SK-N-SH (cell line): Measurements from ENCODE around the gene HECTD3. TPM values are rescaled to one million over a fixed set of nuclear protein-coding genes. Genes with fewer than 3 reads are reported as not detected.

Experiments used
- CTCF ChIA-PET: fragments of 300-600, 350-600 bp; formaldehyde crosslinking; extraction: SDS; loops from one replicate; lab custom pipeline; 2021; lab: Yijun Ruan, JAX
- POLR2A ChIA-PET: fragments of 350-600 bp; sonication (Branson Sonifier 250); formaldehyde crosslinking; extraction: SDS; loops from one replicate; lab custom pipeline; 2020; ENCODE audit warnings: antibody characterized with exemption, inconsistent platforms; lab: Yijun Ruan, JAX
- DNase-seq: peaks from one replicate; pipeline ENCODE4 v3.0.0; 2012
- H2AFZ ChIP-seq: fragments of 200-600 bp; sonication (generic); 2 replicates; pipeline ENCODE4 v1.8.1; 2016; ENCODE audit warnings: antibody characterized with exemption, mild to moderate bottlenecking, low read depth
- H3F3A ChIP-seq: fragments of 200-600 bp; sonication (generic); replicated peaks from 2 replicates; pipeline ENCODE3; 2016; ENCODE audit warnings: antibody characterized with exemption, mild to moderate bottlenecking; ENCODE audit not compliant: insufficient read depth
- H3K27ac ChIP-seq, 2 experiments: fragments of 200-500 bp in 1 of 2; fragments of 200-600 bp in 1 of 2; sonication (Bioruptor generic) in 1 of 2; sonication (generic), shearing (Covaris generic) in 1 of 2; 2 replicates each; pipeline versions ENCODE4 v1.5.1 to v1.6.1; 2014 to 2016; ENCODE audit warnings: low read depth in 2 of 2, inconsistent platforms in 1 of 2, low read length in 1 of 2, mild to moderate bottlenecking in 1 of 2, mixed read lengths in 1 of 2
- H3K27me3 ChIP-seq: fragments of 200-600 bp; sonication (generic), shearing (Covaris generic); 2 replicates; pipeline ENCODE4 v1.6.1; 2016; ENCODE audit warnings: mixed run types; ENCODE audit not compliant: insufficient read depth
- H3K36me3 ChIP-seq, 2 experiments: fragments of 200-500 bp in 1 of 2; fragments of 200-600 bp in 1 of 2; sonication (Bioruptor generic) in 1 of 2; sonication (generic) in 1 of 2; replicated peaks in 1 of 2; 2 replicates each; pipeline versions ENCODE3 to v1.5.1; 2014 to 2016; ENCODE audit warnings: low read length in 1 of 2, mild to moderate bottlenecking in 1 of 2; ENCODE audit not compliant: insufficient read depth in 2 of 2, control insufficient read depth in 1 of 2
- H3K4me1 ChIP-seq, 2 experiments: fragments of 200-500 bp in 1 of 2; fragments of 200-600 bp in 1 of 2; sonication (Bioruptor generic) in 1 of 2; sonication (generic), shearing (Covaris generic) in 1 of 2; 2 replicates each; pipeline versions ENCODE4 v1.5.1 to v1.6.1; 2014 to 2016; ENCODE audit warnings: low read depth in 1 of 2, low read length in 1 of 2, mixed run types in 1 of 2; ENCODE audit not compliant: insufficient read depth in 2 of 2, control insufficient read depth in 1 of 2
- H3K4me2 ChIP-seq: fragments of 200-600 bp; sonication (generic), shearing (Covaris generic); 2 replicates; pipeline ENCODE4 v1.6.1; 2017; ENCODE audit warnings: mixed run types
- H3K4me3 ChIP-seq, 2 experiments: fragments of 200-500 bp in 1 of 2; fragments of 200-600 bp in 1 of 2; sonication (Bioruptor generic) in 1 of 2; sonication (generic), shearing (Covaris generic) in 1 of 2; 2 replicates each; pipeline versions ENCODE4 v1.5.1 to v1.8.1; 2014 to 2016; ENCODE audit warnings: low read depth in 2 of 2, inconsistent platforms in 1 of 2, low read length in 1 of 2, mild to moderate bottlenecking in 1 of 2, mixed read lengths in 1 of 2, moderate library complexity in 1 of 2
- H3K79me2 ChIP-seq: fragments of 200-600 bp; sonication (generic); 2 replicates; pipeline ENCODE4 v1.8.1; 2017; ENCODE audit warnings: mild to moderate bottlenecking; ENCODE audit not compliant: insufficient read depth
- H3K9ac ChIP-seq: fragments of 200-600 bp; sonication (generic); 2 replicates; pipeline ENCODE4 v1.6.1; 2017; ENCODE audit warnings: mixed run types
- H3K9me2 ChIP-seq: fragments of 200-600 bp; sonication (generic); 2 replicates; pipeline ENCODE4 v1.6.1; 2017; ENCODE audit warnings: mixed run types
- H3K9me3 ChIP-seq: fragments of 200-600 bp; sonication (generic); 2 replicates; pipeline ENCODE4 v1.6.1; 2017; ENCODE audit warnings: mixed run types, mild to moderate bottlenecking, moderate library complexity
- H4K20me1 ChIP-seq: fragments of 200-600 bp; sonication (generic); 2 replicates; pipeline ENCODE4 v1.6.1; 2017; ENCODE audit warnings: mild to moderate bottlenecking, mixed run types; ENCODE audit not compliant: insufficient read depth
- FOSL2 ChIP-seq: IDR thresholded peaks from 2 replicates; pipeline ENCODE4 v1.4.0; 2012; ENCODE audit warnings: low read depth, mild to moderate bottlenecking, moderate library complexity, borderline replicate concordance
- FOXM1 ChIP-seq: IDR thresholded peaks from 2 replicates; pipeline ENCODE4 v1.4.0; 2012; ENCODE audit warnings: low read depth, mild to moderate bottlenecking
- NRF1 ChIP-seq: IDR thresholded peaks from 2 replicates; pipeline ENCODE4 v1.6.1; 2012; ENCODE audit warnings: low read depth, mild to moderate bottlenecking, low read length
- POLR2AphosphoS5 ChIP-seq: IDR thresholded peaks from 2 replicates; pipeline ENCODE4 v1.6.1; 2012; ENCODE audit warnings: low read depth, low read length
- REST ChIP-seq: IDR thresholded peaks from 2 replicates; pipeline ENCODE4 v1.6.1; 2012; ENCODE audit warnings: mild to moderate bottlenecking, low read depth, low read length, moderate library complexity
- RFX5 ChIP-seq: IDR thresholded peaks from 2 replicates; pipeline ENCODE4 v1.6.1; 2012; ENCODE audit warnings: mild to moderate bottlenecking, improper control_type of control experiment, low read length
- RXRA ChIP-seq: IDR thresholded peaks from 2 replicates; pipeline ENCODE4 v1.4.0; 2012; ENCODE audit warnings: low read depth, mild to moderate bottlenecking, borderline replicate concordance
- SMC3 ChIP-seq: IDR thresholded peaks from 2 replicates; pipeline ENCODE4 v1.6.1; 2012; ENCODE audit warnings: low read depth, low read length, improper control_type of control experiment
- WGBS: methylation state at CpG from one replicate; pipeline ENCODE4 v1.1.6; 2017; ENCODE audit warnings: low lambda C conversion rate; 5-methylcytosine and 5-hydroxymethylcytosine counted together
- polyA plus RNA-seq, 3 experiments: library from polyadenylated mRNA; depleted of rRNA; stranded (reverse); fragments of >200 nt; gene quantifications; 2 replicates each; pipeline ENCODE4 v1.2.3, GENCODE V29; 2012
- TF ChIP-seq, protein P1 (sequence below): IDR thresholded peaks from 2 replicates; pipeline ENCODE4 v1.4.0; 2012; ENCODE audit warnings: low read depth, borderline replicate concordance
- TF ChIP-seq, protein P2 (sequence below): IDR thresholded peaks from 2 replicates; pipeline ENCODE4; 2012
- TF ChIP-seq, protein P3 (sequence below): fragments of 200-600 bp; sonication (generic); IDR thresholded peaks from 2 replicates; pipeline ENCODE4 v1.6.1; 2017; ENCODE audit warnings: antibody characterized with exemption, mild to moderate bottlenecking, moderate library complexity

HECTD3 gene
- polyA plus RNA-seq, 1 of the 3 experiments (the other 2 are of a cell fraction), result 39.3 TPM

DNA sequence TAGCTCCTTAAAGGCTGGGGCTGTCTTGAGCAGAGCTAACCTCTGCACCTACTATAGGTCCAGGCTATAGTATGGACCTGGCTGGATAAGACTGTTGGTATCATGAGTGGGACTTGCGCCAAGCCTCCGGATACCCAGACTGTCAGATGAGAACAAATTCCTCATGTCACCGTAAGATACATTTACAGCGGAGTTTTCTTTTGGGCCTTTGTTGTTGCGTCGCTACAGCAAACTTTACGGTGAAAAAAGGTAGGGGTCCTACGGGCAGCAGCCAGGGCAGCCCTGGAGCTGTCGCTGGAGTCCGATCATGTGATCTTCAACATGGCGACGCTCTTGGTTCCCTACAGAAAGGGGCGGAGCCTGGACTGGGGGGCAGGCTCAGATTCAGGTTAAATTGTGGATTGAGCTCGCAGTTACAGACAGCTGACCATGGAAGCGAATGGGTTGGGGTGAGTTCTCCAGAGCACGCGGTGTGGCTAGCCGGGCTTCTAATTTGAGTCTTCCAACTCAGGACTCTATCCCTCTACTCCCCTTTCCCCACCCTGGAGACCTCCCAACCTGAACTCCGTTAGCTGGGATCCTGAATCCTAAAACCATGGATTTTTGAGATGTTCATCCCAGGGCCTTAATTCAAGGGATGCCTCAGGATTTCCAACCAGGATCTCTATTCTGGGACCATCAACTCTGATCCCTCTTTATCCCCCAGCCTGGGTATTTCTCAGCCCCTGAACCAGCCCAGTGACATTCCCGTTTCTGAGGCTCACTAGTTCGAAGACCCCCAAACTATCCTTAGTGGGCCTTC is 914 bp upstream of the HECTD3 start, which contains the start of gene UROD (continued):
- TF ChIP-seq REST, result no peak
- TF ChIP-seq RXRA, result no peak
- TF ChIP-seq, protein P1, sequence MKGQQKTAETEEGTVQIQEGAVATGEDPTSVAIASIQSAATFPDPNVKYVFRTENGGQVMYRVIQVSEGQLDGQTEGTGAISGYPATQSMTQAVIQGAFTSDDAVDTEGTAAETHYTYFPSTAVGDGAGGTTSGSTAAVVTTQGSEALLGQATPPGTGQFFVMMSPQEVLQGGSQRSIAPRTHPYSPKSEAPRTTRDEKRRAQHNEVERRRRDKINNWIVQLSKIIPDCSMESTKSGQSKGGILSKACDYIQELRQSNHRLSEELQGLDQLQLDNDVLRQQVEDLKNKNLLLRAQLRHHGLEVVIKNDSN, result peak; percentile 97
- TF ChIP-seq, protein P2, sequence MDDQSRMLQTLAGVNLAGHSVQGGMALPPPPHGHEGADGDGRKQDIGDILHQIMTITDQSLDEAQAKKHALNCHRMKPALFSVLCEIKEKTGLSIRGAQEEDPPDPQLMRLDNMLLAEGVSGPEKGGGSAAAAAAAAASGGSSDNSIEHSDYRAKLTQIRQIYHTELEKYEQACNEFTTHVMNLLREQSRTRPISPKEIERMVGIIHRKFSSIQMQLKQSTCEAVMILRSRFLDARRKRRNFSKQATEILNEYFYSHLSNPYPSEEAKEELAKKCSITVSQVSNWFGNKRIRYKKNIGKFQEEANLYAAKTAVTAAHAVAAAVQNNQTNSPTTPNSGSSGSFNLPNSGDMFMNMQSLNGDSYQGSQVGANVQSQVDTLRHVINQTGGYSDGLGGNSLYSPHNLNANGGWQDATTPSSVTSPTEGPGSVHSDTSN, result peak; percentile 57
- no peak for TF ChIP-seq FOSL2
- no peak for TF ChIP-seq FOXM1
- no peak for TF ChIP-seq NRF1
- TF ChIP-seq SMC3, result peak; percentile 27; the same call in 1 of the 2 replicates
- no peak for TF ChIP-seq RFX5

GRCh38 chr1:45009956-45010854 is 919 bp downstream of the HECTD3 start:
- Histone ChIP-seq H3K9me3 (no peaks in the 10 kb centered on the region), H3K79me2 (peaks cover 39% of the 10 kb centered on the region; the same call in 1 of the 2 replicates), H3K9me2 (no peaks in the 10 kb centered on the region), H3F3A (peaks cover 5% of the 10 kb centered on the region), H3K27me3 (no peaks in the 10 kb centered on the region), H3K27ac (peak overlapping the region in 1 of 2 experiments; percentile 86; a peak in 1 of 4 replicates), H3K4me1 (peaks cover 6 to 36% of the 10 kb centered on the region in 2 experiments), H4K20me1 (no peaks in the 10 kb centered on the region), H3K4me3 (peak overlapping the region; percentile 93 to 96), H2AFZ (peak overlapping the region; percentile 100), H3K9ac (peak overlapping the region; percentile 68), H3K36me3 (peaks cover 9 to 48% of the 10 kb centered on the region in 2 experiments), H3K4me2 (peak overlapping the region; percentile 99)
- POLR2A ChIA-PET, result interaction anchor here (0.6 to 4.6 kb wide), 11 partner anchors 86 to 511 kb away, joined by 3 to 50 read pairs (median 6); partner anchors contain the start of genes MUTYH, PLK3, PRDX1 and PTCH2
- CTCF ChIA-PET, result interaction anchor here (0.6 to 13.4 kb wide), 16 partner anchors 9 to 677 kb away, joined by 3 to 470 read pairs (median 4); partner anchors contain the start of genes BTBD19 and PTCH2
- peak; percentile 56 for DNase-seq
- 29% methylated on average over 12 of the region's 41 CpGs for WGBS
- TF ChIP-seq POLR2AphosphoS5, result no peak
- TF ChIP-seq, protein P3, sequence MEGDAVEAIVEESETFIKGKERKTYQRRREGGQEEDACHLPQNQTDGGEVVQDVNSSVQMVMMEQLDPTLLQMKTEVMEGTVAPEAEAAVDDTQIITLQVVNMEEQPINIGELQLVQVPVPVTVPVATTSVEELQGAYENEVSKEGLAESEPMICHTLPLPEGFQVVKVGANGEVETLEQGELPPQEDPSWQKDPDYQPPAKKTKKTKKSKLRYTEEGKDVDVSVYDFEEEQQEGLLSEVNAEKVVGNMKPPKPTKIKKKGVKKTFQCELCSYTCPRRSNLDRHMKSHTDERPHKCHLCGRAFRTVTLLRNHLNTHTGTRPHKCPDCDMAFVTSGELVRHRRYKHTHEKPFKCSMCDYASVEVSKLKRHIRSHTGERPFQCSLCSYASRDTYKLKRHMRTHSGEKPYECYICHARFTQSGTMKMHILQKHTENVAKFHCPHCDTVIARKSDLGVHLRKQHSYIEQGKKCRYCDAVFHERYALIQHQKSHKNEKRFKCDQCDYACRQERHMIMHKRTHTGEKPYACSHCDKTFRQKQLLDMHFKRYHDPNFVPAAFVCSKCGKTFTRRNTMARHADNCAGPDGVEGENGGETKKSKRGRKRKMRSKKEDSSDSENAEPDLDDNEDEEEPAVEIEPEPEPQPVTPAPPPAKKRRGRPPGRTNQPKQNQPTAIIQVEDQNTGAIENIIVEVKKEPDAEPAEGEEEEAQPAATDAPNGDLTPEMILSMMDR, result no peak
